ENCODE data around the gene FOXO3. TPM values are rescaled to one million over a fixed set of nuclear protein-coding genes. Genes with fewer than 3 reads are reported as not detected.
"Not testable (repeated sequence)": the region's sequence is repeated elsewhere in the genome, so short reads cannot be mapped to it uniquely, and the experiment has no call there.

FOXO3 gene
- total RNA-seq, 2 donors from 2014 or later, result 33.4 to 61.7 TPM

GRCh38 chr6:108654465-108655106 lies 93.9 kb downstream of the FOXO3 start:
- Histone ChIP-seq H3K36me3 (no peaks in the 10 kb centered on the region), H3K4me1 (peaks cover 9% of the 10 kb centered on the region), H3K4me3 (no peak overlapping the region), H3K27me3 (no peaks in the 10 kb centered on the region), H3K9me3 (no peaks in the 10 kb centered on the region), H3K27ac (peak overlapping the region; percentile 25), H3K9ac (ENCODE audit: low read depth in 2 of 2, low read length in 2 of 2) (no peak overlapping the region)
- intact Hi-C loops (cut with DNase I), result no loop called here
- DNase-seq, result no peak
- no peak for TF ChIP-seq CTCF (IDR thresholded peaks at IDR 0.05)

GRCh38 chr6:108655806-108656651 lies 95.3 kb downstream of the FOXO3 start:
- Histone ChIP-seq H3K27me3 (no peaks in the 10 kb centered on the region), H3K27ac (peak overlapping the region; percentile 36), H3K4me1 (peaks cover 9% of the 10 kb centered on the region), H3K4me3 (no peak overlapping the region), H3K36me3 (no peaks in the 10 kb centered on the region), H3K9me3 (no peaks in the 10 kb centered on the region), H3K9ac (ENCODE audit: low read depth in 2 of 2, low read length in 2 of 2) (no peak overlapping the region)
- no peak for TF ChIP-seq CTCF (IDR thresholded peaks at IDR 0.05)
- intact Hi-C loops (cut with DNase I), result no loop called here
- DNase-seq, result no peak

GRCh38 chr6:108656836-108657235 lies 96.1 kb downstream of the FOXO3 start:
- H3K36me3 ChIP-seq, result no peaks in the 10 kb centered on the region
- TF ChIP-seq CTCF (IDR thresholded peaks at IDR 0.05), result no peak
- H3K4me1 ChIP-seq, result peaks cover 9% of the 10 kb centered on the region
- no peaks in the 10 kb centered on the region for H3K9me3 ChIP-seq
- DNase-seq, result no peak
- peak overlapping the region; percentile 36 for H3K27ac ChIP-seq
- H3K4me3 ChIP-seq, result no peak overlapping the region
- H3K27me3 ChIP-seq, result no peaks in the 10 kb centered on the region
- intact Hi-C loops (cut with DNase I), result no loop called here
- H3K9ac ChIP-seq (ENCODE audit: low read depth in 2 of 2, low read length in 2 of 2), result no peak overlapping the region

GRCh38 chr6:108658174-108658573 lies 97.5 kb downstream of the FOXO3 start:
- Histone ChIP-seq H3K4me1 (peaks cover 9% of the 10 kb centered on the region), H3K27ac (no peak overlapping the region), H3K27me3 (no peaks in the 10 kb centered on the region), H3K4me3 (no peak overlapping the region), H3K9me3 (no peaks in the 10 kb centered on the region), H3K36me3 (no peaks in the 10 kb centered on the region), H3K9ac (ENCODE audit: low read depth in 2 of 2, low read length in 2 of 2) (no peak overlapping the region)
- intact Hi-C loops (cut with DNase I), result no loop called here
- TF ChIP-seq CTCF (IDR thresholded peaks at IDR 0.05), result no peak
- DNase-seq, result no peak

GRCh38 chr6:108658785-108659184 lies 98.1 kb downstream of the FOXO3 start:
- H3K9ac ChIP-seq (ENCODE audit: low read depth in 2 of 2, low read length in 2 of 2); intact Hi-C loops (cut with DNase I); H3K4me1 ChIP-seq; H3K27ac ChIP-seq; H3K9me3 ChIP-seq; DNase-seq; H3K36me3 ChIP-seq; H3K4me3 ChIP-seq; H3K27me3 ChIP-seq: not testable (repeated sequence)

- Histone ChIP-seq H3K4me3 (no peak overlapping the region), H3K27me3 (no peaks in the 10 kb centered on the region), H3K9ac (ENCODE audit: low read depth in 2 of 2, low read length in 2 of 2) (no peak overlapping the region), H3K4me1 (peaks cover 9% of the 10 kb centered on the region), H3K9me3 (no peaks in the 10 kb centered on the region), H3K27ac (no peak overlapping the region), H3K36me3 (no peaks in the 10 kb centered on the region)
- no peak for DNase-seq
- intact Hi-C loops (cut with DNase I), result no loop called here
- TF ChIP-seq CTCF (IDR thresholded peaks at IDR 0.05), result no peak
These were observed 99.5 kb downstream of the FOXO3 start for GRCh38 chr6:108660251-108660650.
